Activated T-cell treated with anti-CD3 and anti-CD28 coated beads, Interleukin-2, amount 50 U/mL, for 4 hours (primary cell): ENCODE results near the gene SRGAP1. TPM values are rescaled to one million over a fixed set of nuclear protein-coding genes. Genes with fewer than 3 reads are reported as not detected.
"Not testable (repeated sequence)": the region's sequence is repeated elsewhere in the genome, so short reads cannot be mapped to it uniquely, and the experiment has no call there.

ENCODE experiments used
- ATAC-seq, 2 donors: fragments of 200-7000 bp; cut with Tn5 transposase; one replicate each; pipeline ENCODE4 v1.10.0; 2021
- DNase-seq: peaks from one replicate; pipeline ENCODE4 v3.0.0-alpha.2; 2020
- H3K27me3 Mint-ChIP-seq: one replicate; pipeline ENCODE4 v1.8.0; 2021; ENCODE audit warnings: low read depth, mixed read lengths
- H3K36me3 Mint-ChIP-seq: one replicate; pipeline ENCODE4 v1.8.0; 2022; ENCODE audit warnings: mixed read lengths; ENCODE audit not compliant: insufficient read depth
- H3K4me1 Mint-ChIP-seq: one replicate; pipeline ENCODE4 v1.8.0; 2021; ENCODE audit warnings: low read depth, mixed read lengths
- H3K4me3 Mint-ChIP-seq: one replicate; pipeline ENCODE4 v1.8.0; 2021; ENCODE audit warnings: mild to moderate bottlenecking, moderate library complexity, mixed read lengths
- H3K9me3 Mint-ChIP-seq: one replicate; pipeline ENCODE4 v1.8.0; 2021; ENCODE audit warnings: mixed read lengths
- total RNA-seq, 3 donors: library from RNA; stranded (reverse); gene quantifications; one replicate each; pipeline ENCODE4 v1.2.1, GENCODE V29; 2021

The SRGAP1 gene
- total RNA-seq, 3 donors from 2014 or later = 0.27 to 0.74 (median 0.33) TPM

DNA sequence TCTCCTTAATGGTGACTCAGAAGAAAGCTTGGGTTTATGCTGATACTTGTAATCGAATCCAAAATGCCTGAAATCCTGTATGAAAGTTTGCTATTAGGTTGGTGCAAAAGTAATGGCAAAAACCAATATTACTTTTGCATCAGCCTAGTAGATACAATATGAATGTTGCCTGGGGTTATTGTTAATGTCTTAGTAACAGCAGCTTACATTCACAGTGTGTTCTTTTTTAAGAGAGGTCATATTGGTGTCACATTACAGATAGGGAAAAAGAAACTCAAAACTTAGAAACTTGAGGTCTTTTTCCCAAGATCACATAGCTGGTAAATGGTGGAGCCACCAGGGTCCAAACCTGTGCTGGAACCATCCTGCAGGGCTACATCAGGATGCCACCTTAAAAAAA is 25.2 kb downstream of the SRGAP1 start:
- DNase-seq (no peak), ATAC-seq (no peak)
- no peak overlapping the region for H3K4me3 Mint-ChIP-seq
- peaks cover 15% of the 10 kb centered on the region for H3K27me3 Mint-ChIP-seq
- H3K4me1 Mint-ChIP-seq = no peaks in the 10 kb centered on the region
- no peaks in the 10 kb centered on the region for H3K36me3 Mint-ChIP-seq
- H3K9me3 Mint-ChIP-seq = no peaks in the 10 kb centered on the region

DNA sequence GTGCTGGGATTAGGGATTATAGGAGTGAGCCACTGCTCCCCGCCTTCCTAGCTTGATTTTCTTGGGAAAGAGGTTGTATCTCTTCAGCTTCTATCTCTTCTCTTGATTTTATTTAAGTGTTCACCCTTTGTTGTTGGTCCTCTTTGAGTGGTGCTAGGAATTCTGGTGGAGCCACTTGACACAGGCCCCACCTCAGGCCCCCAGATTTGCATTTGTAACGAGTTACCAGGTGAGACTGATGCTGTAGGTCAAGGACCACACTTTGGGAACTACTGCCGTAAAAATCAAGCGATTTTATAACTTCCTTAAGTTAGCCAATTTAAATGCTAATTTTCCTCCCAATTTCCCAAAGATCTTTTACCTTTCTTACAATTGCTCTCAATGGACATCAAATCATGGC is 26.3 kb downstream of the SRGAP1 start:
- DNase-seq (no peak), ATAC-seq (no peak)
- Mint-ChIP-seq H3K4me1 (no peaks in the 10 kb centered on the region), H3K27me3 (peaks cover 15% of the 10 kb centered on the region), H3K36me3 (no peaks in the 10 kb centered on the region), H3K9me3 (no peaks in the 10 kb centered on the region), H3K4me3 (no peak overlapping the region)

DNA sequence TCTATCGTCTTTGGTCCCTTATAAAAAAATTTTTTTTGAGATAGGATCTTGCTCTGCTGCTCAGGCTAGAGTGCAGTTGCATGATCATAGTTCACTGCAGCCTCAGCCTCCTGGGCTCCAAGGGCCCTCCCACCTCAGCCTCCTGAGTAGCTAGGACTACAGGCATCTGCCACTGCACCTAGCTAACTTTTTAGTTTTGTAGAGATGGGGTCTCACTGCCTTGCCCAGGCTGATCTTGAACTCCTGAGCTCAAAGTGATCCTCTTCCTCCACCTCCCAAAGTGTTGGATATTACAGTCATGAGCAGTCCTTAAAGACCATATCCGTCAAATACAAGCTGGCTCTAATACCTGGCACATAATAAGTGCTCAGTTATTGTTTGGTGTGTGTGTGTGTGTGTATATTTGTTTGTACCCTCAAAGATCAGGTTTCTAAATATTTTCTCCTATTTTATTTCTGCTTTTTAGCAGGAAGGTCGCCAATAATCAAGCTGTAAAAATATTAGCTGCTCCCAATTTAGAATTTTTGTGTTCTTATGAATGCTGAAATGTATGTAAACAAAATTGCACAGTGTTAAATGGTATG is 30.5 kb downstream of the SRGAP1 start:
- no peaks in the 10 kb centered on the region for H3K4me1 Mint-ChIP-seq
- H3K4me3 Mint-ChIP-seq = no peak overlapping the region
- DNase-seq = no peak
- no peak for ATAC-seq
- H3K36me3 Mint-ChIP-seq = no peaks in the 10 kb centered on the region
- no peaks in the 10 kb centered on the region for H3K9me3 Mint-ChIP-seq
- peaks cover 15% of the 10 kb centered on the region for H3K27me3 Mint-ChIP-seq

DNA sequence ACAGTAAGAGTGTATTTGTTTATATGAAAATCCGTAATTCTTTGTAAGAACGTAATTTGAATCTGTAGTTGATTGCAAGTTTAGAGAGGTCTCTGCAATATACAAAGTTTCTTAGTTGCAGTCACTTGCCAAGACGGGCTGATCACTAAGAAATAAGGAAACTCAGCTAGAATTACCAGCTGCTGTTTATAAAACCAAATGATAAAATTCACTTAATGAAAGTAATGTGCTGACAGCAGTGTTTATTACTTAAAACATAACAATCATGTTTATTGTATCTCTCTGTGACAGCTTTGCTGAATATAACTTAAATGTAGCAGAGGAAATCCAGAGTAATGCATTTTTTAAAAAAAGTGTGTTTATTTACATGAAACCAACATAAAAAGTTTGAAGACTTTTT is 31.2 kb downstream of the SRGAP1 start:
- H3K27me3 Mint-ChIP-seq = peaks cover 15% of the 10 kb centered on the region
- H3K4me1 Mint-ChIP-seq = no peaks in the 10 kb centered on the region
- H3K9me3 Mint-ChIP-seq = no peaks in the 10 kb centered on the region
- H3K4me3 Mint-ChIP-seq = no peak overlapping the region
- no peaks in the 10 kb centered on the region for H3K36me3 Mint-ChIP-seq
- ATAC-seq (no peak), DNase-seq (no peak)

DNA sequence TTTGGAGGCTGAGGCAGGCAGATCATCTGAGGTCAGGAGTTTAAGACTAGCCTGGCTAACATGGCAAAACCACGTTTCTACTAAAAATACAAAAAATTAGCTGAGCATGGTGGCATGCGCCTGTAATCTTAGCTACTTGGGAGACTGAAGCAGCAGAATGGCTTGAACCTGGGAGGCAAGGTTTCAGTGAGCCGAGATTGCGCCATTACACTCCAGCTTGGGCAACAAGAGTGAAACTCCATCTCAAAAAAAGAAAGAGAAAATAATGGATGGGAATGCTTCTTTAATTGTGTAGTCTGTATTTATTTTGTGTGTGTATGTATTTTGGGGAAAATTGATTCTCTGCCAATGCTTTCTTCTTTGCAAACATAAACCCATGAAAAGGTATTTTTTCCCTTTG is 32.5 kb downstream of the SRGAP1 start:
- no peaks in the 10 kb centered on the region for H3K9me3 Mint-ChIP-seq
- H3K4me3 Mint-ChIP-seq = no peak overlapping the region
- peaks cover 6% of the 10 kb centered on the region for H3K27me3 Mint-ChIP-seq
- no peak for DNase-seq
- H3K4me1 Mint-ChIP-seq = no peaks in the 10 kb centered on the region
- ATAC-seq = no peak
- no peaks in the 10 kb centered on the region for H3K36me3 Mint-ChIP-seq

DNA sequence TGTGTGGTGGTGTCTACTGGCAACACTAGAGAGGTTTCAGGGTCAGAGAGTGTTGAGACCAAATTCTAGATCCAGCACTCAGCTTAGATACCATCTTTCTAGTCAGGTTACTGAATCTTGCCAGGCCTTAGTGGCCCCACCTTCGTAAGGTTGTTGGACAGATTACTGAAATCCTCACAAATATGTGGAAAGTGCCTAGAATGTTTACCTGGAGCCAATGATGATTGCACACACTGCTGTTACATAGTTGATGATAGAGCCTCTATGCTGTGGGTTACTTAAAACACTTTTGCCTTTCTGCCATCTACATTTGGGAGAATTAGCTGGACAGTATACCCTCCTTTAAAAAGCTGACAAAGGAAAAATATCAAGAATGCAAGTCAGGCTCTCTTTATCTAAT is 33.2 kb downstream of the SRGAP1 start:
- H3K4me1 Mint-ChIP-seq = no peaks in the 10 kb centered on the region
- H3K4me3 Mint-ChIP-seq = no peak overlapping the region
- no peaks in the 10 kb centered on the region for H3K9me3 Mint-ChIP-seq
- no peaks in the 10 kb centered on the region for H3K36me3 Mint-ChIP-seq
- peaks cover 2% of the 10 kb centered on the region for H3K27me3 Mint-ChIP-seq
- DNase-seq = no peak
- no peak for ATAC-seq

DNA sequence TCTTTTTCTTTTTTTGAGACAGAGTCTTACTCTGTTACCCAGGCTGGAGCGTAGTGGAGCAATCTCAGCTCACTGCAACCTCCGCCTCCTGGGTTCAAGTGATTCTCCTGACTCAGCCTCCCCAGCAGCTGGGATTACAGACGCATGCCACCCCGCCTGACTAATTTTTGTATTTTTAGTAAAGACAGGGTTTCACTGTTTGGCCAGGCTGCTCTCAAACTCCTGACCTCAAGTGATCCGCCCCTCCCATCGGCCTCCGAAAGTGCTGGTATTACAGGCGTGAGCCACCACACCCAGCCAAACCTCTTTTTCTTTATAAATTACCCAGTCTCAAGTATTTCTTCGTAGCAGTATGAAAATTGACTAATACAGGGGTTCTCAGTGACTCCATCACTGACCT is 35.7 kb downstream of the SRGAP1 start:
- DNase-seq, H3K9me3 Mint-ChIP-seq, H3K4me1 Mint-ChIP-seq, H3K36me3 Mint-ChIP-seq, H3K27me3 Mint-ChIP-seq, ATAC-seq, H3K4me3 Mint-ChIP-seq: not testable (repeated sequence)

DNA sequence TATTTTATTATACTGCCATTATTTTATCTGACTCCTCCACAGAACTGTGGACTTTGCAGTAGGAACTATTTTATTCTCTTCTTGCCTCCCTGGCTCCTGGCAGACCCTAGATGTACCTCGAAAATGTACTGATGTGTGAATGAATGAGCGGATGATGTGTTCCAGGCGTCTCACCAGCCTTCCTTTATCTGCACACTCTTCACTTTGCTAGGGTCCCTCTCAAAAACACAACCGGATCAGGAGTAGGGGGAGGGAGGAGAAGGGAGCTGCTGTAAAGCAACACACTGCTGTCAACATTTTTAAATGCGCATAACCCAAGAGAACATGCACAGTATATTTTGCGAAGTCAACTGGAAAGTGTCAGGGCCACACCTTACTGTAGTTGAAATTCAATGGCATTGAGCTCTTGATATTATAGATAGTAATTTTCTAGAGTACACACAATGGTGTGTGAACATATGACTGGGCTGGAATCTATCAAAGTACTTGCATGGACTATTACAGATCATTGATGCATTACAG is 36.3 kb downstream of the SRGAP1 start:
- Mint-ChIP-seq H3K27me3 (peaks cover 2% of the 10 kb centered on the region), H3K4me3 (no peak overlapping the region), H3K9me3 (no peaks in the 10 kb centered on the region), H3K36me3 (no peaks in the 10 kb centered on the region), H3K4me1 (no peaks in the 10 kb centered on the region)
- DNase-seq (no peak), ATAC-seq (no peak)

DNA sequence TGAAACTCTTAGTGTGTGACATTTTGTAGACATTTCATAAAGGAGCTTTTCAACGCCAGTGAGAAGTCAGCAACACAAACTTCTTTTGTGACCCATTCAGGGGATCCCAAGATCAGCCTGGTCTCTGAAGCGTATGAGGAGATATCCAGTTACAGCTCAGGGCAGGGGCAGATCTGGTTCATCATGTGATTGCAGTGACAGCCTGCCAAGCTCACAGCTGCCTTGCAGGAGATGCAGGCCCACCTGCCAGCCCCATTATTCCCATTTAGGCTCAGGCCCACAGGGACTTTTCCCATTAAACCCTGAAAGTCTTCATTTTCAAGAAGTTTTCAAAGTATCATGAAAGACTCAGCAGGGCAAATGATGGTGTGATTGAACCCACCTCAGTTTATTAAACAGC is 38.3 kb downstream of the SRGAP1 start:
- ATAC-seq (no peak), DNase-seq (no peak)
- H3K4me3 Mint-ChIP-seq = no peak overlapping the region
- H3K9me3 Mint-ChIP-seq = no peaks in the 10 kb centered on the region
- H3K4me1 Mint-ChIP-seq = no peaks in the 10 kb centered on the region
- peaks cover 5% of the 10 kb centered on the region for H3K27me3 Mint-ChIP-seq
- H3K36me3 Mint-ChIP-seq = no peaks in the 10 kb centered on the region

DNA sequence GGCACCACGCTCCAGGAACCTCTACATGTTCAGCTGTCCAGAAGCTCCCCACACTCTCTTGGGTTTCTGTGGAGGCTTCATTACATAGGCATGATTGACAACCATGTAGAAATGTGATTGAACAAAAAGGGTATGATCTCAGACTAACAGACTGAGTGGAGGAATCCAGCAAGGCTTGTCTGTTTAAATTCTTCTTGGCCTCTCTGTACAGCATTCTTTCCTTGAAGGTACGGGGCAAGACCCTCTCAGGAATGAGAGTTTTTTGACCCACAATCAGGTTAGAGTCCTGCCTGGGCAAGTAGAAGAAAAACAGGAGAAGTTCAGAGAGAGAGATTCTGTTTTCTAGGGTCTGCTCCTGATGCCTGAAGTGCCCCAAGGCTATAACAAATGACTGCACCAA is 40.9 kb downstream of the SRGAP1 start:
- ATAC-seq (no peak), DNase-seq (no peak)
- Mint-ChIP-seq H3K4me3 (no peak overlapping the region), H3K9me3 (no peaks in the 10 kb centered on the region), H3K36me3 (no peaks in the 10 kb centered on the region), H3K27me3 (peaks cover 3% of the 10 kb centered on the region), H3K4me1 (no peaks in the 10 kb centered on the region)

DNA sequence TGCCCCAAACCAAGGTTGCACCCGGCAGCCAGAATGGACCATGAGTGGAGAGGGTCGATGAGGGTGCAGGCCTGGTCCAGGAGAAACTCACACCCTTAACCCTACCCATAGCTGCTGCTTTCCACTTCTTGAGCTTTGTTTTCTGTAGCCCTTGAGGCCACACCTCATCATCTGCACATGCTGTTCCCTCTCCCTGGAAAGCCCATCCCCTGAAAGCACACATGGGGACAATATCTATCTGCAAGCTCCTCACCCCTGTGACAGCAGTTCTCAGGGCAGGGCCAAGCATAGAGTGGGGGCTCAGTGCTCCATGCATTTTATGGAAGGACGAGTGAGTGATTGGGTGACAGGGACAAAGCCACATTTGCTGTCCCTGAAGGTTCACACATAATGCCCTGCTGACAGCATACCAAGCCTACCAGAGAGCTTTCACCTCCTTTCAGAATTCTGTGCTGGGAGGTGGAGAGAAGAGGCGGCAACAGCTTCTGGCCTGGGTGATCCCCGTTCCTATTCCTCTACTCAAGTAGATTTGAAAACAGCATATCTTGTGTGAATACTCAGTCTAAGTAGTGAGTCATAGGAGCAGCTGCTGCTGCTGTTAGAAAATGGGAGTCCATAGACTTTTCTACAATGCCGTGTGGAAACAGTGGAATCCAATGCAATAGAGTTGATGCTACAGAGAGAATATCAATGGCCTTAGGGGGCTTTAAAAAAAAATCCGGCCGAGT is 44.6 kb downstream of the SRGAP1 start:
- Mint-ChIP-seq H3K36me3 (no peaks in the 10 kb centered on the region), H3K9me3 (no peaks in the 10 kb centered on the region), H3K4me3 (no peak overlapping the region), H3K27me3 (peaks cover 3% of the 10 kb centered on the region), H3K4me1 (no peaks in the 10 kb centered on the region)
- no peak for ATAC-seq
- no peak for DNase-seq

DNA sequence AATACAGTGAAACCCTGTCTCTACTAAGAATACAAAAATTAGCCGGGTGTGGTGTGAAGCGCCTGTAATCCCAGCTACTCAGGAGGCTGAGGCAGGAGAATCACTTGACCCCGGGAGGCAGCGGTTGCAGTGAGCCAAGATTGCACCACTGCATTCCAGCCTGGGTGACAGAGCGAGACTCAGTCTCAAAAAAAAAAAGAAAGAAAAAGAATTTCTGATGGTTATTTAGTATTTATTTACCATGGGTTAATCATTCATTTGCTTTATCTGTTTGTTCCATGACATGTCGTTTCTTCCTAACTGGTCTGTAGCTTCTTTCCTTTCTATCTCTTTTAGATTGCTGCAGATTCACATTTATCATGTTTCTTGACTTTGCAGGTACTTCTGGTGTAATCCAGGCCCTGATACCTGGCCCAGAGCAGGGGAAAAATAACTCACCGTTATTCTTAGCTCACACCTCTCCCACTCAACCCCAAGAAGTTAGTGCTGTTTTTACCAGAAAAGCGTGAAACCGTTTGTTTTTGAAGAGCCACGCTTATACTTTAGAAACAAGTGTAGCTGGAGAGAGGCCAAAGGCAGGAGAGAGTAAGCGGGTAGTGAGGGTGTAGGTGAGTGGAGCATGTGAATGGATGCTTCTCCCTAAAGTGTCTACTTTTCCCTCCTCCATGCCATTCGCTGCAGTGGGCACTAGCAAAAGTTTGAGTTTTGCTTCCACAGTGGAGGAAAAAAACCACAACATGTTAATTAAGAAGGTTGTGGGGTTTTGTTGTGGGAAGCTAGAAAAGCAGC is 45.4 kb downstream of the SRGAP1 start:
- no peak overlapping the region for H3K4me3 Mint-ChIP-seq
- DNase-seq = no peak
- H3K4me1 Mint-ChIP-seq = no peaks in the 10 kb centered on the region
- H3K27me3 Mint-ChIP-seq = peaks cover 7% of the 10 kb centered on the region
- ATAC-seq = no peak
- H3K36me3 Mint-ChIP-seq = no peaks in the 10 kb centered on the region
- H3K9me3 Mint-ChIP-seq = no peaks in the 10 kb centered on the region

DNA sequence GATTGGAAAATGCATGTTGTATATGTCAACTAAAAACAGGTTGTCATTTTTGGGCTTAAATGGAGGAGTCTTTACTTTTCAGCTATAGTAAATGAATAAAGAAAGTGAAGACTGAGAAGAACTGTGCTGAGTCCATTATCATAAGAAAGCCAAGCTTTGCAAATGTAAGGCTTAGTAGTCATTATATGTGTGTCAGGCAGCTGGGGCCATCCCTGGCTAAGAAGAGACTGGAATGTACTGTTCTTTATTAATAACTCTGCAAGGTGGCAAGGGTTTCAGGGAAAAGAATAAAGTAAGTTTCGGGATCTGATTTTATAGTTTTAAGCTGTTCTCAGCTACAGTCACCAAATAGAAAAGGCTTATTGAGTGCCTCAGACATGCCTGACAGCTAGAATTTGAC is 48.7 kb downstream of the SRGAP1 start:
- Mint-ChIP-seq H3K27me3 (peaks cover 6% of the 10 kb centered on the region), H3K9me3 (no peaks in the 10 kb centered on the region), H3K36me3 (no peaks in the 10 kb centered on the region), H3K4me1 (no peaks in the 10 kb centered on the region), H3K4me3 (no peak overlapping the region)
- DNase-seq (no peak), ATAC-seq (no peak)

DNA sequence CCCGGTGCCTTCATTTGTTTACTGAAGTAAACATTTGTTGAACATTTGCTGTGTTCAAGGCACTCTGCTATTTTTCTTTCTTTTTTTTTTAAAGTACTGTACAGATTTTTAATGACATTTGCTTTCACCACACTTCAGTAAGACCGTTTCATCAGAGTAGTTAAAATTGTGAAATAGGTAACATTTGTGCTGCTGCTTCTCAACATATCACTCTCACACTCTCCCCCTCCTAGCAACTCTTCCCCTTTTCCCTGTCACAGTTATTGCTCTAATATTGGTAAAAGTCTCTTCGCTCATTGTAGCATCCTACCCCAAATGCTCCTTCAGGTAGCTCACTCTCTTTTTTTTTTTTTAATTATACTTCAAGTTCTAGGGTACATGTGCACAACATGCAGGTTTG is 49.6 kb downstream of the SRGAP1 start:
- H3K27me3 Mint-ChIP-seq = peaks cover 6% of the 10 kb centered on the region

DNA sequence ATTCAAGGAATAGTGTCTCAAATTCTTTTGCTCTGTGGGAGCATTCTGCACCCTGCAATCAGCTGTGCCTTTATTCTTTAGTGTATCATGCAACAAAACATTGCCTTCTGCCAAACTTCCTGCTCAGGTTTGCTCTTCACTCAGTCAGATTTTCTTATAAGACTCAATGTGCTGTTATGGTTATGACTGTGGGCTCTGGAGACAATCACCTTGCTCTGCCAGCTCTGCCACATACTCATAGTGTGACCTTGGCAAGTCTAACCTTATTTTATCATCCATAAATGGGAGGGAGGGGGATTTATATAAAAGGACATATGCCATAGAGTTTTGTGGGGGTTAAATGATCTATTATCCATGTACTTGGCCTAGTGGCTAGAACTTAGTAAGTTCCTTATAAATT is 51.3 kb downstream of the SRGAP1 start:
- Mint-ChIP-seq H3K4me1 (no peaks in the 10 kb centered on the region), H3K9me3 (no peaks in the 10 kb centered on the region), H3K4me3 (no peak overlapping the region), H3K27me3 (peaks cover 6% of the 10 kb centered on the region), H3K36me3 (no peaks in the 10 kb centered on the region)
- ATAC-seq = no peak
- DNase-seq = no peak

More for the DNA sequence above, 49.6 kb downstream of the SRGAP1 start:
- Mint-ChIP-seq H3K9me3 (no peaks in the 10 kb centered on the region), H3K36me3 (no peaks in the 10 kb centered on the region), H3K4me3 (no peak overlapping the region), H3K4me1 (no peaks in the 10 kb centered on the region)
- ATAC-seq (no peak), DNase-seq (no peak)
